Measurements from ENCODE around the gene DPP6.
"Not testable (repeated sequence)": the region's sequence is repeated elsewhere in the genome, so short reads cannot be mapped to it uniquely, and the experiment has no call there.

DNA sequence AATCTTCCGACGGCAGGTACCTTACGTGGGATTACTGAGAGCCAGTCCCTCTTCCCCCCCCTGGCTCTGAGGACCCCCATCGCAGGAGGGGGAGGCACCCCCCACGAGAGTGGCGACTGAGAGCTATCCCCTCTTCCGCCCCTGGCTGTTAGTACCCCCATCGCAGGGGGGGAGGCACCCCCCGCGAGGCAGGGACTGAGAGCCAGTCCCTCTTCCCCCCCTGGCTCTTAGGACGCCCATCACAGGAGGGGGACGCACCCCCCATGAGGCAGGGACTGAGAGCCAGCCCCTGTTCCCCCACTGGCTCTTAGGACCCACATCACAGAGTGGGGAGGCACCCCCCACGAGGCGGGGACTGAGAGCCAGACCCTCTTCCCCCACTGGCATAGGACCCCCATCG lies 8.4 kb downstream of the DPP6 start:
- TF ChIP-seq, protein P1, sequence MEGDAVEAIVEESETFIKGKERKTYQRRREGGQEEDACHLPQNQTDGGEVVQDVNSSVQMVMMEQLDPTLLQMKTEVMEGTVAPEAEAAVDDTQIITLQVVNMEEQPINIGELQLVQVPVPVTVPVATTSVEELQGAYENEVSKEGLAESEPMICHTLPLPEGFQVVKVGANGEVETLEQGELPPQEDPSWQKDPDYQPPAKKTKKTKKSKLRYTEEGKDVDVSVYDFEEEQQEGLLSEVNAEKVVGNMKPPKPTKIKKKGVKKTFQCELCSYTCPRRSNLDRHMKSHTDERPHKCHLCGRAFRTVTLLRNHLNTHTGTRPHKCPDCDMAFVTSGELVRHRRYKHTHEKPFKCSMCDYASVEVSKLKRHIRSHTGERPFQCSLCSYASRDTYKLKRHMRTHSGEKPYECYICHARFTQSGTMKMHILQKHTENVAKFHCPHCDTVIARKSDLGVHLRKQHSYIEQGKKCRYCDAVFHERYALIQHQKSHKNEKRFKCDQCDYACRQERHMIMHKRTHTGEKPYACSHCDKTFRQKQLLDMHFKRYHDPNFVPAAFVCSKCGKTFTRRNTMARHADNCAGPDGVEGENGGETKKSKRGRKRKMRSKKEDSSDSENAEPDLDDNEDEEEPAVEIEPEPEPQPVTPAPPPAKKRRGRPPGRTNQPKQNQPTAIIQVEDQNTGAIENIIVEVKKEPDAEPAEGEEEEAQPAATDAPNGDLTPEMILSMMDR (IDR thresholded peaks at IDR 0.05): not testable (repeated sequence)
- TF ChIP-seq POLR2A (IDR thresholded peaks at IDR 0.05): not testable (repeated sequence)

Measured in Peyer's patch (tissue), 4 donors.